GM18517 (cell line): ENCODE measurements around the gene PIGV.

ENCODE experiments used
- ATAC-seq: cut with Tn5 transposase; IDR thresholded peaks from one replicate; pipeline ENCODE4 v1.9.1; 2021; ENCODE audit warnings: mild to moderate bottlenecking, moderate library complexity; ENCODE audit not compliant: unreplicated experiment

PIGV gene

DNA sequence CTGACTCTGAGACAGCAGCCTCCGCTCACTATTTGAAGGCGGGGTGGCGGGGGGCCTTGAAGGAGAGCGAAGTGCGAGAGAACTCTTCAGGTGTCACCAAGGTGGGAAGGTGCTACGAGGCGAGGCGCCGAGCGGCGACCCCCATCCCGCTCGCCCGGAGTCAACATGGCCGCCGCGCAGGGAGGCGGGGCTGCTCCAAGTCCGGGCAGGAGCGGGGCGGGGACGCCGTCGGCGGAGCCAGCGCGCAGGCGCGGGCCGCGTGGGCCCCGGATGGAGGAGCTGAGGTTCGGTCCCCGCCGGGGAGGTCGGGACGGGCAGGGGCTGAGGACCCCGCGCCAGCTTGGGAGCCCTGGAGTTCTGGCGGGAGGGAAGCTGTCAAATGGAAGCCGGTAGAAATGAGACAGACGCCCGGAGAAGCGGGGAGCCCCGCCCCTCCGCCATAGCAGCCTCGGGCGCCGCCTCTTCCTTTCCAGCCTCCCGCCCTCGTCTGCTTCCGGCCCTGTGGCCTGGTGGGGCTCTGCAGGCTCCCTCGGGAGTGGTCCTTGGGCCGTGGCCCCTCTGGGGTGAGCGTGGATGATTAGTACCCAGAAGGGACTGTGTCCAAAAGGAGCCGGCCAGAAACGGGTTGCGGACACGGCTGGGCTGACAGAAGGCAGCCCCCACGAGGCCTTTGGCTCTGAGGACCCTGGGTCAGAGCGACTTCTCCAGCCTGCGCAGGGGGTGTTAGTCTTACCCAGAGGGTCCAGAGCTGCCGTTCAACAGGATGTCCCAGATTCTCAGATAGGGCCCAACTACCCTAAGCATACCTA lies at the start of gene PIGV:
Gene PIGV (plus strand): TSS at position 245 of the 809 bp plus-strand sequence. CDS start 2,866 bp downstream, outside the sequence.
- peak; percentile 47 for ATAC-seq

DNA sequence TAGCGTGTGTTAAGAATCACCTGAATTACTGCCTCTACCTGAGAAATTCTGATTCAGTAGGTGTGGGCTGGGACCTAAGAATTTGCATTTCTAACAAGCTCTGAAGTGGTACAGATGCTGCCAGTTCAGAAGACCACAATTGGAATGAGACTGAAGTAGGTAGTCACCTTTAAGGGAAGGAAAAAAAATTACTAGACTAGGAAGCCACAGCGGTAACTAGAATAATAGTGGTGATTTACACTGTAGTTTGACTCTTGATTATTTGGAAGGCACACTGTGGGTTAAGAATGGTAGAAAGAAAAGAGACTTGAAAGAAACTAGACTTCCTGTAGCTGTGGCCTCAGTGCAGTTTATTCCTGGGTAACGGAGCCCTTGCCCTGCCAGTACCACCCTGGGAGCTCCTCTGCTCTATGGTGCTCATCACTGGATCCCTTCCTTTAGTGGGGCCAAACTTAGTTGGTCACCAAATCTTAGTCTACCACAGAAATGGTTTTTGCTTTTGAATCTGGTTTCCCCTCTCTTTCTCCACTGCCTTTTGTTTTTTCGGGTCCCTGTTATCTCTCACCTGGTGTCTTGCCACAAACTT lies 48.3 kb upstream of the PIGV start:
- ATAC-seq, result no peak

DNA sequence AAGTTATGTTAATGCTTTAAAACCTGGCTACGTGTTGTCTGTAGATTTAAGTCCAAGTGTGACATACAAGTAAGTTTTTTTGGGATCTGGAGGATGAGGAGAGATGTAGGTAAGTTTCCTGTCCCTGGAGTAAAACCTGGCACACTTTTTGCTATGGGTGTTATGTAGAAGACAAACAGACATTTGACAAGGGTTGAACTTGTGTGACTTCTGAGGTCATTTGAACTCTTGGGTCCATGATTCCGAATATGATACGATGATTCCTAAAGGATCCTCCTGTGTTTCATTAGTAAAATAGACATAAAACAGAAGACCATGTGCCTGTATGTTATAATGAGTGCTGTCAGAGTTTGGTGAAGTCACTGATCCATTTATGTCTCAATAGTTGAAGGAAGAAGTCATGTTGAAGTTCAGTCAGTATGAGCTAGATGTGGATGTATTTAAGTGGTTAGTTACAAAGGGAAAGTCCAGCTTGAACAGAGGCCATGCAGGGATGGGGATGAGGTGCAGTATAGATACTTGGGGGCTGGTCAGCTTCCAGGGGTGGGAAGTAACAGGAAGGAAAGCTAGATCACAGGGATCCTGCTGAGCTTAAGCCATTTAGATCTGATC lies 47.6 kb upstream of the PIGV start:
- no peak for ATAC-seq

- no peak for ATAC-seq
These were observed 46.8 kb upstream of the PIGV start for GRCh38 chr1:26740952-26741351.

GRCh38 chr1:26743426-26744059 lies 44.2 kb upstream of the PIGV start:
- ATAC-seq, result no peak

DNA sequence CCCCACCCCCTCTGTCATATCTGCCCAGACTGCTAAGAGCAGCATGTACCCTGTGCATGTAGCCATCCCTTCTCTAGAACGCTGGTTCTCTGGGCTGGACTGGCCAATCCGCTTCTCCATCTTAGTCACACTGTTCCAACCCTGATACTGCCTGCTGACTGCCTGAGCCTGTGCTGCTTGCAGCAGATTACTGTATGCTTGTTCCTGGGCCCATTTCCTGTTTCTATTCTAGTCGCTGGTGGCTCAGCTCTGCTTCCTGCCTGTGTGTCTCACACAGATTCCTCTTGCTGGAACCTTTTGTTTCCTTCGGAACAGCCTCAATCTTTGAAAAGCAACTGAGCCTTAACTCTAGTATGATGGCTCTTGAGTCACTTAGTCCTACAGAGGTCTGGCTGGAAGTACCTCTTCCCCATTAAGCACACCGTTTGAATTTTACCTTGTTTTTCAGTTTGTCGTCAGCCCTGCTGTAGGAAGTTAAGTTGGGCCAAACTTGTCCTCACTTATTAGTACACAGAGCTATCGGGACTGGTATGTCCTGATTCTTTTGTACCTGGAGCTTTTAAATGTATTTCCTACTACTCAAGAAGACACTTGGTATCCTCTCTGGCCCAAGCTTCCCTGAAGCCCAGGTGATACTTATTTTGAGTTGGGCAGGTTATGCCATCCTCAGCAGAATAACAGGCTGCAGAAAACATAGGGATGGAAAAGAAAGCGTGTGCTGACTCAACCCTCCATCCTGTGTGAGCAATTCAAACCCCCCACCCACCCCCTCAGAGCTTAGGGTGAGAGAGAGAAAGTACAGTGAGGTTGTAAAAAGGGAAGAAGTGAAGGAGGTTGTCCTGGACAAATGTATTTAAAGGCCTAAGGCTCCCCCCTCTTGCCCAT lies 43.4 kb upstream of the PIGV start:
- ATAC-seq, result peak; percentile 96

- no peak for ATAC-seq
These were observed 42.6 kb upstream of the PIGV start for GRCh38 chr1:26745191-26745590.

GRCh38 chr1:26747048-26747447 lies 40.7 kb upstream of the PIGV start:
- no peak for ATAC-seq

DNA sequence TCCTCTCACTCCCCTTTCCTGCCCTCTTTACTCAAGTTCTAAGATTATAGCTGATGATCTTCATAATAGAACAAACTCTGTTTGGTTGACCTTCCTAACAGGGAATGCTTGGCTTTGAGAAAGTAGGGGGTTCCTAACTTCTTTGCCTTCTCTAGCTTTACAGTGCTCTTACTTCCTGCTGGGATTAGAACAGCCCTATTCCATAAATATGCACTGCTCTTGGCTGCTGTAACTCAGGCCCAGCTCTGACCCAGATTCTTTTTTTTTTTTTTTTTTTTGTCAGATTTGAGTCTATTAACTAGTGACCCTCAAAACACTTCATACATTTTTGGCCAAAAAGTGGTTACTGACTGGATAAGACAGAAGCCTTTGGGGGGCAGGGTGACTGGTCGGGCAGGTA lies 39.4 kb upstream of the PIGV start:
- ATAC-seq, result no peak

GRCh38 chr1:26749458-26749857 lies 38.3 kb upstream of the PIGV start:
- ATAC-seq, result no peak

GRCh38 chr1:26750428-26750827 lies 37.3 kb upstream of the PIGV start:
- no peak for ATAC-seq

- ATAC-seq, result no peak
These were observed 35.2 kb upstream of the PIGV start for GRCh38 chr1:26752519-26752918.

GRCh38 chr1:26754086-26754874 lies 33.5 kb upstream of the PIGV start:
- ATAC-seq, result no peak

GRCh38 chr1:26758358-26758757 lies 29.4 kb upstream of the PIGV start:
- no peak for ATAC-seq

GRCh38 chr1:26759531-26759930 lies 28.2 kb upstream of the PIGV start:
- ATAC-seq, result no peak

DNA sequence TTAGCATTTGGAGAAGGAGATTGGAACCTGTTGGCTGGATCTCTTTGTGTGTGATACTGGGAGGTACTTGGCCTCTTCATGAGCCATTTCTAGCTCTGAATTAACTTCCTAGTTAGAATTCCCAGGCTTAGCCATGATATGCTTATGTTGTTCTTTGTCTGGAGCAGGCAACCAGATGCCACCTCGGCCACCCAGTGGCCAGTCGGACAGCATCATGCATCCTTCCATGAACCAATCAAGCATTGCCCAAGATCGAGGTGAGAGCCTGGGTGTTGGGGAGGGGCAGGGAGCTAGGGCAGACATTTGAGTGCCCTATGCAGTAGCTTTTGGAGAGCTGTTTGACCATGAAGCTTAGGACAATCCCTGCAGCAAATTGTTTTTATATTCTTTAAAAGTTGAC lies 26.5 kb upstream of the PIGV start:
- no peak for ATAC-seq

DNA sequence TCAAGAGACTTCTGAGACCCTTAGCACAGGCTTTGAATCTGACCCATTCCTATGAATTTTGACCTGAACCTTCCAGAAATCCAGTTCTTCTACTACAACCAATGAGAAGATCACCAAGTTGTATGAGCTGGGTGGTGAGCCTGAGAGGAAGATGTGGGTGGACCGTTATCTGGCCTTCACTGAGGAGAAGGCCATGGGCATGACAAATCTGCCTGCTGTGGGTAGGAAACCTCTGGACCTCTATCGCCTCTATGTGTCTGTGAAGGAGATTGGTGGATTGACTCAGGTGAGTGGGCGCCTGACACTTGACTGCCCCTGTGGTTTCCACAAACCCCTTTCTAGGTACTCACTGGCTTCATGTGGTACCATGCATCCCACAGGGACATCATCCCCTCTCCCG lies 20.0 kb upstream of the PIGV start:
- no peak for ATAC-seq

GRCh38 chr1:26768755-26769154 lies 19.0 kb upstream of the PIGV start:
- ATAC-seq, result no peak

- no peak for ATAC-seq
These were observed 16.5 kb upstream of the PIGV start for GRCh38 chr1:26771285-26771642.
